Endometrium (tissue), 2 donors: ENCODE results near the gene LPIN1.

Experiments used
- FAIRE-seq: peaks from 2 replicates; lab custom pipeline; 2012; peaks lifted over from hg19 to GRCh38; lab: Jason Lieb, UNC
- donor health status: control.
- donor health status: control.

The LPIN1 gene, protein sequence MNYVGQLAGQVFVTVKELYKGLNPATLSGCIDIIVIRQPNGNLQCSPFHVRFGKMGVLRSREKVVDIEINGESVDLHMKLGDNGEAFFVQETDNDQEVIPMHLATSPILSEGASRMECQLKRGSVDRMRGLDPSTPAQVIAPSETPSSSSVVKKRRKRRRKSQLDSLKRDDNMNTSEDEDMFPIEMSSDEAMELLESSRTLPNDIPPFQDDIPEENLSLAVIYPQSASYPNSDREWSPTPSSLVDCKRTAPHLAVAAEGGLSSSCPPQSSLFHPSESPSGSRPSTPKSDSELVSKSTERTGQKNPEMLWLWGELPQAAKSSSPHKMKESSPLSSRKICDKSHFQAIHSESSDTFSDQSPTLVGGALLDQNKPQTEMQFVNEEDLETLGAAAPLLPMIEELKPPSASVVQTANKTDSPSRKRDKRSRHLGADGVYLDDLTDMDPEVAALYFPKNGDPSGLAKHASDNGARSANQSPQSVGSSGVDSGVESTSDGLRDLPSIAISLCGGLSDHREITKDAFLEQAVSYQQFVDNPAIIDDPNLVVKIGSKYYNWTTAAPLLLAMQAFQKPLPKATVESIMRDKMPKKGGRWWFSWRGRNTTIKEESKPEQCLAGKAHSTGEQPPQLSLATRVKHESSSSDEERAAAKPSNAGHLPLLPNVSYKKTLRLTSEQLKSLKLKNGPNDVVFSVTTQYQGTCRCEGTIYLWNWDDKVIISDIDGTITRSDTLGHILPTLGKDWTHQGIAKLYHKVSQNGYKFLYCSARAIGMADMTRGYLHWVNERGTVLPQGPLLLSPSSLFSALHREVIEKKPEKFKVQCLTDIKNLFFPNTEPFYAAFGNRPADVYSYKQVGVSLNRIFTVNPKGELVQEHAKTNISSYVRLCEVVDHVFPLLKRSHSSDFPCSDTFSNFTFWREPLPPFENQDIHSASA

DNA sequence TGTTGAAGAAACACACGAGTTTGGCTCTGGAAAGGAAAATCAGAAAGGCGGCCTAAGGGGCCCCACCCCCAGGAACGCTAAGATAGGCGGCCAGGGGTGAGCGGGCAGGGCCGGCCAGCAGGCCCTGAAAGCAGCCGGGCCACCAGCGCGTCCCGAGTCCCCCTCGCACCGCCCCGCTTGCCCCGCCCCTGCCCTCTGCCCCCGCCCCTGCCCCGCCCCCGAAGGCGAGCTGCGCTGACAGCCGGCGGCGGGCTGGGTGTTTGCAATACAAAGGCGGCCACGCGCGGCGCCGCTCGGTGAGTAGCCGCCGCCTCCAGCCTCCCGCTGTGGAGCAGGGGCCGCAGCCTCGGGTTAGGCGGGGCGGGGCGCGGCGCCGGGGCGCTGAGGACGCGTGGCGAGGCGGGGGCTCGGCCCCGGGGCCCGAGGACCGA lies at the start of gene LPIN1:
Gene LPIN1, plus strand, starts transcription at position 257 of the 431 bp plus-strand sequence. CDS start 18,910 bp downstream, outside the sequence.
- FAIRE-seq, result no peak

DNA sequence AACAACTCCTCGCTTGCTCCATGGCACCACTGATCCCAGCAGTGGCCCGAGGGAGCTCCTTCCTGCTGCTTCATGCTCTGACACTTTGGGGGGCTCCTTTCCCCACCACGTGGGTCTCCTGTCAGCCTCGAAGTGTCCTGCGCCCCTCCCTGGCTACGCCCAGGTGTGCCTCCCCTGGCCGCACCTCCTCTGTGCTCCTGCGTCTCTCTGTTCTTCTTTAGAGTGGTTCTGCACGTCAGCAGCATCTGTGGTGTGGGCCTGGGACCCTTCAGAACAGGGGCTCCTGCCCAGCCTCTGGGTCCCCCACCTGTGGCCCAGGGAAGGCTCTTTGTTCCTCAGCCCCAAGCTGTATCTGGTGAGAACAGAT lies 49.7 kb upstream of the LPIN1 start:
- FAIRE-seq, result no peak

- FAIRE-seq, result no peak
Measured at GRCh38 chr2:11697103-11697871, 49.1 kb upstream of the LPIN1 start.

- no peak for FAIRE-seq
Measured at GRCh38 chr2:11698009-11698922, 48.2 kb upstream of the LPIN1 start.

DNA sequence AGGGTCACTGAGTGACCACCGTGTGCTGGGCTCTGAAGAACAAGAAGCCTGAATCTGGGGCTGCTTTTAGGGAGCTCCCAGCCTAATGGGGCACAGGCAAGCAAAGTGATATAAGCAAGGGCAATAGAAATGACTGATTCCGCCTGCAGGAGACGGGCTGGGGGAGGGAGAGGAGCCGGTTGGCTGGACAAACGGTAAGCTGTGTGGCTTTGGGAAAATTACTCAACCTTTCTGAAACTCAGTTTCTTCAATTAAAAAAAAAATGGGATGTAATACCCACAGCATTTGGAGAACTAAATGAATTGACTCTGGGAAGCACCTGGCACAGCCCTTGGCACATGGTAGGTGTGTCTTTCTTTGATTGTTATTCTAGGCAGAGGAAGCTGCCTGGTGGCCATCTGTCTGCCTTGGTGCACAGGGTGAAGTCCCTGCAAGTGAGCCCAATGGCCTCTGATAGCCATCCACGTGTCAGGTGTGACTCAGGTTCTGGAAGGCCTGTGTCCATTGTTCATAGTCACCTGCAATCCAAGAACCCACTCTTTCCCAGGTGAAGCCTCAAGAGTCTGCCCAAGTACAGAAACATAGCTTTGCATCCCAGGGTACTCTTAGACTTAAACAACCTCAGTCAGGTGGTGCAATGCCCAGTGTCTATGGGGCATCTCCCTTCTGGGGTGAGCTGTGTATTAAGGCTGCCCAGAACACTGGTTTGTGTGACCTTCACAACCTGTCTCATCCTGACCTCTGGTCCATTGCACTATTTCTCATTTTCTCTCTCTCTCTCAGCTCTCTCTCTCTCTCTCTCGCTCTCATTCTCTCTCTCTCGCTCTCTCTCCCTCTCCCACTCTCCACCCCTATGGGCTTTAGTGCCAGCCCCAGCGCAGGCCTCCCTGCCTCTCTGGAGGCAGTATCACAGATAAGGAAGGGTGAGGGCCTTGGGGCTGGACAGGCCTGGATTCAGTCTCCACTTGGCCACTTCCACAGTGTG lies 46.5 kb upstream of the LPIN1 start:
- no peak for FAIRE-seq

- FAIRE-seq, result no peak
Measured at GRCh38 chr2:11701206-11701605, 45.2 kb upstream of the LPIN1 start.

DNA sequence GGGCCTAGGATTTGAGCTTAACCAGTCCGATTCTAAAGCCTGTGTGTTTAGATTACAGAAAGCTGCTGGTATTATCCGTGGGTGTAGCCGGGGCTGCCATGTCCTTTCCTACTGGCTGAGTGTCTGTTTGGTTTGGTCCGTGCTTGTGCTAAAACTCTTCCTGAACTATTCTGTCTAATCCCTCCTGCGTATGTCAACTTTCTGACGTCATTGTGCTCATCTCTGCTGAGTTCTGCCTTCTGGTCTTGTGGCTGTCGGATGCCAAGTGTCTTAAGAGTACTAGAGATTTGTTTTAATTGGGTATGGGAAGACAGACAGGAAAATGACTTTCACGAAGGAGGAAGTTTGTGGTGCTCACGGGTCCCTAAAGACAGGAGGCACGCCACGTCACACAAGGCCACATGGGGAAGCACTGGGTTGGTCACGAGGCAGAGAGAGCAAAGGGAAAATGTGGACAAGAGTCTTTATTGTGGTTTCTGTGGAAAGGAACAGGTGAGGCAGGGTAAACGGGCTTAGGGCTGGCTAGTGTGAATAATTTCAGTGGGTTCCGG lies 44.6 kb upstream of the LPIN1 start:
- no peak for FAIRE-seq

DNA sequence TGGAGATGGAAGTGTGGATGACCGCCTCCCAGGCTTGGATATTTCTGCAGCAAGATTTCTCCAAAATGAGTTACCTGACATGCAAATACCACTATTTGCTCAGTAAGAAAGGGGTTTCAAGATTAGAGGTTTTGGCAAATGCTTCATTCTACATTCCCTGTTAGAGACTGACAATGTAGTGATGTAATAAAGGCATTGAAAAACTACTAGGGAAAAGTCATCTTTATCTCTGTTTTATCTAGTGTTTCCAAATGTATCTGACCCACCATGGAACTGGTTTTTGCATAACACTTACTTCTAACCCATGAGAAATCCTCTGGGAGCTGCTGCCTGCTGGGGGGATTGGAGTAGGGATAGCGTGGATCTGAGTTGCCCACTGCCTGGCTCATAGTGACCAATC lies 43.5 kb upstream of the LPIN1 start:
- FAIRE-seq, result no peak

DNA sequence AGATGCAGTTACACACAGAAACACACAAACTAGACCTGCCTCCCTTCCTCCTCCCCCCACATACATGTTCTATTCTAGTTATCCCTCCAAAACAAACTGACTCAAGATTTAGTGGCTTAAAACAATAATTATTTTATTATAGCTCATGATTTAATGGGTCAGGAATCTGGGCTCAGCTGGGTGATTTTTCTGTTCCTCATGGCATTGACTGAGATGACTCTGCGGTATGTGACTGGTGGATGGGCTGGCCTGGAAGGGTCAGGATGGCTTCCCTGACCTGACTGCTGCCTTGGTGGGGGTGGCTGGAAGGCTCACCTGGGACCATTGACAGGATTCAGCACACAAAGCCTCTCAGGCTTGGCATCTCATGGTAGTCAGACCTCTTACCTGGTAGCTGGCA lies 42.7 kb upstream of the LPIN1 start:
- no peak for FAIRE-seq

DNA sequence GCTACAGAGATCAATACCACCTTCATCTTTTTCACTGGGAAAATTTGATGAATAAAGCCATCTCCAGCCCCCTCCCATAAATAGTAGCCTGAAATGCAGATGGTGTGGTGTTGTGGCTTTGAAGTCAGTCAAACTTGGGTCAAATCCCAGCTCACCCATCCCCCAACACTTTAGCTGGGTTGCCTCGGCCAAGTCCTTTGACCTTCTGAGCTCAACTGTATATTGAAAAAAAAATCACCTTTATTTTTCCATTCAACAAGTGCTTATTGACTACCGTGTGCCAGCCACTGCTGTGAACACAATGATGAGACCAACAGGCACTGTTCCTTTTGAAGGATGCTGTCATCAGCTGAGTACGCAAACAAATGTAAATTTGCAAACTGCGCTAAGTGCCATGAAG lies 41.4 kb upstream of the LPIN1 start:
- FAIRE-seq, result no peak

DNA sequence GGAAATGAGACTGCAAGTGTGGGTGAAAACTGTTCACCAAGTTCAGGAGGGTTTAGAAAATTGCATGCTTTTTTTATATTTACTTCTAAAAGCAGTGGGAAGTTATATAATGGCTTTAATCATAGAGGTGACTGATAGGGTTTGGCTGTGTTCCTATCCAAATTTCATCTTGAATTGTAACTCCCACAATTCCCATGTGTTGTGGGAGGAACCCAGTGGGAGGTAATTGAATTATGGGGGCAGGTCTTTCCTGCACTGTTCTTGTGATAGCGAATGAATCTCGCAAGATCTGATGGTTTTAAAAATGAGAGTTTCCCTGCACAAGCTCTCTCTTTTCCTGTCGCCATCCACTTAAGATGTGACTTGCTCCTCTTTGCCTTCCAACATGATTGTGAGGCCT lies 40.7 kb upstream of the LPIN1 start:
- no peak for FAIRE-seq

DNA sequence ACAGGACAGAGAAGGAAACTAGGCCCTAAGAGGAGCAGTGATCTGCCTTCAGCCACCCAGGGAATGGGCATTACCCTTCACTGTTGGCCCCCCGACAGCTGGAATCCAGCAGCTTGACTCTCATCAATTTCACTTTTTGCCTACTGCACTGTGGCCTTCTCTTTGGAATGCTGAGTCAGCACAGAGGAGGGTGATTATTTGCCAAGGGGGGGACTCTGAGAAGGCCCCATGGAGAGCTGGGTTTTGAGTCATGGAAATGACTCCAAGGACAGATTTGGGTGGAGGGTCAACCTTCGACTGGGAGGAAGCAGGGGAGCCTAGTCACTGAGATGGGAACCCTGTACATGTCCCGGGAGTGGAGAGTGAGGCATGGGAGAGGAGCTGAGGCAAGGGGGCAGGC lies 38.3 kb upstream of the LPIN1 start:
- no peak for FAIRE-seq

GRCh38 chr2:11709293-11709692 lies 37.1 kb upstream of the LPIN1 start:
- FAIRE-seq, result no peak

GRCh38 chr2:11710210-11710609 lies 36.2 kb upstream of the LPIN1 start:
- FAIRE-seq, result no peak

DNA sequence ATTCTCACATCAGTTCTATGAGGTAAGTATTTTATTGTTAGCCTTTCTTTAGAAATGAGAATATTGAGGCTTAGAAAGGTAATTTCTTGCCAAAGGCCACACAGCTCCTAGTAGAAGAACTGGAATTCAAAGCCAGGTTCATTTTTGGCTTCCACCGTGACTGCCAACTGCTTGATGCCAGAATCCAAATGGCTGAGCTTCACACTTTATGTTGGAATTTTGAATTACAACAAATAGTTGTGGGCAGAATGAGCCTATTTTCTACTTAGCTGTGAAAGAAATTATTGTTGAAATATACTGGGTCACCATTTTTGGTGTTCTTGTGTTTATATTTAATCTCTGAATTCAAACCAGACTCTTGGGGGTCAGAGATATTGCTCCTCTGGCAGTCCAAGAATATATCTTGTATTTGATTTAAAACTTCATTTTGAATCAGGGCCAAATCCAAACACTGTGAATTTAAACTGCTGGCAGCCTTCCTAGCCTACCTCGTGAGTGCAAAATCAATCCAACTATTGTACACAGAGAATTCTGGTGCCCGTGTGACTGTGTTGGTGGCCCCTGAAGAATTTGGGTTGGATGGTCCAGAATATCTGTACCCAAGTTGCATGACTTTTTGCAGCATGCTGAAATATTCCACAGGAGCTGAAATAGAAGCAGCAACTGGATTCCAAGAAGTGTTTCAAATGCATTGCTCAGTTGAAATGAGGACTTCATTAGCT lies 35.6 kb upstream of the LPIN1 start:
- FAIRE-seq, result no peak

DNA sequence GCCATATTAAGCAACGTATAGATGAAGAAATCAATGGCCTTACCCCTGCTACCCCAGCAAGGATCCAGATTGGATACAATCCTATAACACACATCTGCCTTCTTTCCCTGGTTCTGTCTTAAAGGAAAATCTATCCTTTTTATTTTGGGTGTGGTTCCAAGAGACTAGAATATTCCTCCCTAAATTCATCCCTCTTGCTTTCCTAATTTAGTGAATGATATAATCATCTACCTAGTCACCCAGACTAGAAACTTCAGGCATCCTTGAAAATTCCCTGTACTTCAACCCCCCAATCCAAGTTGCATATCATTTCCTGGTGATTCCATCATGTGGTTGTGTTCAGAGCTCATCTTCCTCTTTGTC lies 35.1 kb upstream of the LPIN1 start:
- no peak for FAIRE-seq

- no peak for FAIRE-seq
Measured at GRCh38 chr2:11711751-11712150, 34.7 kb upstream of the LPIN1 start.

DNA sequence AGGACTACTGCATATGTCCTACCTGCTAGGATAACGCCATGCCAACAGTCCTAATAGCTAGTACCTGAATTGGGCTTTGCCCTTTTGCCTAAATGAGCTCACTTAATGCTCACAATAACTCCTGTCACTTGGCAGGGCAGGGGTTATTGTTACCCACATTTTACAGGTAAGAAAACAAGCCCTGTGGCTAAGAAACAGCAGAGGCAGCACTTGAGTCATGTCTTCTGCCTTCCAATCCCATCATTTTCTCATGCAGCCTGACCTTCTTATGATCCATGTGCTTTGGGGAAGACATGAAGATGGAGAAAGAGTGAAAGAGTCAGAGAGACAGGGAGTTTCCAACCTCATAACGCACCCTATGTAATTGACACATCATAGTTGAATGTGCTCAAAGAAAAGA lies 33.6 kb upstream of the LPIN1 start:
- no peak for FAIRE-seq

DNA sequence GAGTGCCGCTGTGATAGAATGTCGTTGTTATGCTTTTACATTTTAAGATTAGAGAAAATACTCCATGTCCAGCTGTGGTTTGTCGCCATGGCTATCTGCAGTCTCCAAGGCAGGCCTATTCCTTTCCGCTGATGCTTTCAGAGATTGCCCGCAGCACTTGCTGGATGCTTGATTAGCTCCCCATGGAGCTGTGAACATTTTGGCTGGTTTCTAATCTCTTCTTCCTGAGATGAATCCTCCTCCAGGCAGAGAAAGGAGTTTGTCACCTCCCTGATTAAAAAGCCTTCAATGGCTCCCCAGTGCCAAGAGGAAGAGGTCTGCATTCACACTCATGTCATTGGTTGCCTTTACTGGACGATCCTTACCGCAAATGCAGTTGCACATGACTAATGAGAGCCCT lies 32.6 kb upstream of the LPIN1 start:
- FAIRE-seq, result no peak
